K562 (cell line): ENCODE measurements around the gene WT1. TPM values are rescaled to one million over a fixed set of nuclear protein-coding genes. Genes with fewer than 3 reads are reported as not detected.

Source experiments
- ATAC-seq: fragments of 200-7000 bp; cut with Tn5 transposase; 3 replicates; pipeline ENCODE4 v1.9.1; 2020; ENCODE audit warnings: moderate library complexity
- BruUV-seq: library from RNA; stranded (reverse); fragments of 400-500 nt; replicated peaks from 2 replicates; lab custom pipeline; 2021; lab: Mats Ljungman, UMichigan
- CTCF ChIA-PET: fragments of 300-600 bp; formaldehyde crosslinking; extraction: SDS; loops from one replicate; lab custom pipeline; 2021; ENCODE audit warnings: low intra/inter-chr PET ratio; lab: Yijun Ruan, JAX
- POLR2A ChIA-PET: fragments of 300-600, 350-650 bp; sonication (Branson Sonifier 250); formaldehyde crosslinking; extraction: SDS; loops from one replicate; lab custom pipeline; 2021; ENCODE audit warnings: antibody characterized with exemption, inconsistent platforms; lab: Yijun Ruan, JAX
- DNase-seq, 4 experiments: peaks; one replicate each; pipeline versions ENCODE4 v3.0.0 to v3.0.0-alpha.2; 2011 to 2018; ENCODE audit warnings: low spot score in 3 of 4, mixed read lengths in 3 of 4; ENCODE audit errors: extremely low read depth in 1 of 4
- FAIRE-seq: peaks from 2 replicates; lab custom pipeline; 2011; peaks lifted over from hg19 to GRCh38; lab: Jason Lieb, UNC
- H2AFZ ChIP-seq: 2 replicates; pipeline ENCODE4 v1.6.0; 2011; ENCODE audit warnings: low read depth, low read length, control low read depth, inconsistent platforms
- H3K27ac ChIP-seq: fragments of 200-600 bp; 3 replicates; pipeline ENCODE4 v1.8.0; 2011; ENCODE audit warnings: low read depth, mild to moderate bottlenecking, control low read depth, inconsistent platforms, low read length, moderate library complexity, mixed read lengths; ENCODE audit errors: extremely low read depth
- H3K27me3 ChIP-seq, 2 experiments: fragments of 300-600 bp in 1 of 2; 2 replicates in 1 of 2; 3 replicates in 1 of 2; pipeline versions ENCODE4 v1.6.0 to v1.8.0; 2011; ENCODE audit warnings: inconsistent platforms in 2 of 2, low read length in 2 of 2, mild to moderate bottlenecking in 1 of 2, mixed read lengths in 1 of 2, moderate library complexity in 1 of 2; ENCODE audit not compliant: control insufficient read depth in 2 of 2, insufficient read depth in 2 of 2
- H3K36me3 ChIP-seq: fragments of 300-600 bp; 3 replicates; pipeline ENCODE4 v1.8.0; 2011; ENCODE audit warnings: mild to moderate bottlenecking, low read length, inconsistent platforms; ENCODE audit not compliant: control insufficient read depth, insufficient read depth
- H3K4me1 ChIP-seq, 2 experiments: fragments of 200-600 bp in 1 of 2; replicated peaks in 1 of 2; 2 replicates in 1 of 2; 3 replicates in 1 of 2; pipeline versions ENCODE4 v1.5.1 to v1.8.0; 2011; ENCODE audit warnings: inconsistent platforms in 2 of 2, low read length in 2 of 2, mild to moderate bottlenecking in 1 of 2, mixed read lengths in 1 of 2, moderate library complexity in 1 of 2; ENCODE audit not compliant: control insufficient read depth in 2 of 2, insufficient read depth in 2 of 2
- H3K4me2 ChIP-seq: 2 replicates; pipeline ENCODE4 v1.6.1; 2011; ENCODE audit warnings: low read length, control low read depth, inconsistent platforms, mixed read lengths; ENCODE audit not compliant: insufficient read depth
- H3K4me3 ChIP-seq: fragments of 200-600 bp; sonication (generic), shearing (Covaris generic); 2 replicates; pipeline ENCODE4 v1.5.1; 2016; ENCODE audit warnings: control low read depth, inconsistent platforms
- H3K79me2 ChIP-seq: fragments of 200-600 bp; 3 replicates; pipeline ENCODE4 v1.8.0; 2011; ENCODE audit warnings: low read length, inconsistent platforms; ENCODE audit not compliant: control insufficient read depth, insufficient read depth
- H3K9ac ChIP-seq, 2 experiments: 2 replicates each; pipeline versions ENCODE4 v1.6.0 to v1.6.1; 2011; ENCODE audit warnings: low read depth in 2 of 2, low read length in 2 of 2, control low read depth in 1 of 2, inconsistent platforms in 1 of 2, mild to moderate bottlenecking in 1 of 2, mixed read lengths in 1 of 2; ENCODE audit not compliant: insufficient read depth in 1 of 2
- H3K9me1 ChIP-seq: one replicate; pipeline ENCODE4 v1.6.0; 2011; ENCODE audit warnings: inconsistent platforms, mild to moderate bottlenecking, low read length, moderate library complexity; ENCODE audit not compliant: control insufficient read depth, insufficient read depth
- H3K9me3 ChIP-seq: replicated peaks from 2 replicates; pipeline ENCODE4 v1.5.1; 2011; ENCODE audit warnings: low read depth, low read length, inconsistent platforms; ENCODE audit not compliant: control insufficient read depth, insufficient read depth
- H4K20me1 ChIP-seq: replicated peaks from 2 replicates; pipeline ENCODE4 v1.6.1; 2011; ENCODE audit warnings: low read length, inconsistent platforms, mixed read lengths; ENCODE audit not compliant: control insufficient read depth, insufficient read depth
- CHD1 ChIP-seq: fragments of 200-600 bp; sonication (generic); IDR thresholded peaks from one replicate; pipeline ENCODE4 v1.6.1; 2012; ENCODE audit warnings: mild to moderate bottlenecking, moderate library complexity, low read length, inconsistent platforms
- L3MBTL2 ChIP-seq: fragments of 450-650 bp; IDR thresholded peaks from 2 replicates; pipeline ENCODE4 v1.6.1; 2016; ENCODE audit warnings: mild to moderate bottlenecking, moderate library complexity
- POLR2B ChIP-seq: fragments of 450-650 bp; IDR thresholded peaks from 2 replicates; pipeline ENCODE4 v1.6.1; 2018; ENCODE audit warnings: low read depth; ENCODE audit not compliant: partially characterized antibody
- SAFB ChIP-seq: fragments of 200-400 bp; formaldehyde crosslinking; IDR thresholded peaks from 2 replicates; pipeline ENCODE4 v1.6.1; 2017; ENCODE audit warnings: low read depth, low read length, borderline replicate concordance
- WGBS: fragments of 100-300 bp; shearing (Covaris generic); methylation state at CpG from one replicate; pipeline ENCODE4 v1.1.6; 2016; ENCODE audit warnings: low coverage, mixed read lengths; ENCODE audit not compliant: insufficient coverage; ENCODE audit errors: missing lambda C conversion rate; 5-methylcytosine and 5-hydroxymethylcytosine counted together
- in situ Hi-C: fragments of 300-500 bp; cut with MboI; formaldehyde crosslinking; loops from 4 replicates; pipeline ENCODE4 v1.15.0; 2018; ENCODE audit warnings: inconsistent platforms, mixed read lengths
- intact Hi-C: fragments of 100-400 bp; cut with micrococcal nuclease; formaldehyde crosslinking; loops from 2 replicates; pipeline ENCODE4 v1.14.2; 2022
- polyA plus RNA-seq, 8 experiments: library from polyadenylated mRNA; depleted of rRNA in 4 of 8; stranded (reverse) in 5 of 8; unstranded in 3 of 8; fragments of >200 nt; fragmentation: Nextera tagmentation in 2 of 8; fragmentation: Illumina TruSeq in 1 of 8; extraction: Ambion mirVana in 2 of 8; extraction: Trizol in 1 of 8; gene quantifications; 2 replicates each; pipeline versions ENCODE4 v1.2.1 to v1.2.3, GENCODE V29; 2011 to 2014; ENCODE audit warnings: inconsistent platforms in 1 of 8, missing spikeins in 1 of 8
- total RNA-seq, 7 experiments: library from RNA; depleted of rRNA in 6 of 7; stranded (reverse); fragments of >200 nt in 6 of 7; fragmentation: Illumina TruSeq in 2 of 7; extraction: Trizol in 2 of 7; gene quantifications; 2 replicates each; pipeline versions ENCODE4 v1.2.1 to v1.2.3, GENCODE V29; 2011 to 2021; ENCODE audit warnings: low replicate concordance in 1 of 7
- TF ChIP-seq, protein P1 (sequence below): fragments of 450-650 bp; IDR thresholded peaks from 2 replicates; pipeline ENCODE4 v1.6.1; 2018; ENCODE audit not compliant: partially characterized antibody
- TF ChIP-seq, protein P2 (sequence below): fragments of 250-450 bp; sonication (Bioruptor Pico); IDR thresholded peaks from 2 replicates; pipeline ENCODE4 v1.4.0; 2020; ENCODE audit warnings: mild to moderate bottlenecking

The WT1 gene
- total and polyA plus RNA-seq, 9 of the 15 experiments (the other 6 are each of a cell fraction or from before 2014, with no cell fraction given) = 7.1 to 33.8 (median 19.4) TPM

DNA sequence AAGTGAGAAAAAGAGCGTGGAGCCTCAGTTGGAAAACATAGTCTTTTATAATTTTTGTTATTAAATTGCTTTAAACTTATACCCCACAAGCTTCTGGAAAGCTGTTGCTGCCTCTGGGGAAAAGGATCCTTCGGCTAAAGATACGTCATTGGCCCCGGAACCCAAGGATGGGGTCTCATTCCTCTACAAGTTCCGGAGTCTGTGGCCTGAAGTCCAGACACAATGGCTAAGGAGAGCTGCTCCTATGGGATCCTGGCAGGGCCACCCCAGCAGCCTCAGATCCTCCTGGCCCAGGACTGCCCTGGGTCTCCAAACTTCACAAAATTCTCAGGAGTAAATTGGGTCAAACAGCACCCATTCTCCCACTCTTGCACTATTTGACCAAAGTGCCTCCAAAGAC lies 5.9 kb downstream of the WT1 start (continued):
- TF ChIP-seq, protein P1, sequence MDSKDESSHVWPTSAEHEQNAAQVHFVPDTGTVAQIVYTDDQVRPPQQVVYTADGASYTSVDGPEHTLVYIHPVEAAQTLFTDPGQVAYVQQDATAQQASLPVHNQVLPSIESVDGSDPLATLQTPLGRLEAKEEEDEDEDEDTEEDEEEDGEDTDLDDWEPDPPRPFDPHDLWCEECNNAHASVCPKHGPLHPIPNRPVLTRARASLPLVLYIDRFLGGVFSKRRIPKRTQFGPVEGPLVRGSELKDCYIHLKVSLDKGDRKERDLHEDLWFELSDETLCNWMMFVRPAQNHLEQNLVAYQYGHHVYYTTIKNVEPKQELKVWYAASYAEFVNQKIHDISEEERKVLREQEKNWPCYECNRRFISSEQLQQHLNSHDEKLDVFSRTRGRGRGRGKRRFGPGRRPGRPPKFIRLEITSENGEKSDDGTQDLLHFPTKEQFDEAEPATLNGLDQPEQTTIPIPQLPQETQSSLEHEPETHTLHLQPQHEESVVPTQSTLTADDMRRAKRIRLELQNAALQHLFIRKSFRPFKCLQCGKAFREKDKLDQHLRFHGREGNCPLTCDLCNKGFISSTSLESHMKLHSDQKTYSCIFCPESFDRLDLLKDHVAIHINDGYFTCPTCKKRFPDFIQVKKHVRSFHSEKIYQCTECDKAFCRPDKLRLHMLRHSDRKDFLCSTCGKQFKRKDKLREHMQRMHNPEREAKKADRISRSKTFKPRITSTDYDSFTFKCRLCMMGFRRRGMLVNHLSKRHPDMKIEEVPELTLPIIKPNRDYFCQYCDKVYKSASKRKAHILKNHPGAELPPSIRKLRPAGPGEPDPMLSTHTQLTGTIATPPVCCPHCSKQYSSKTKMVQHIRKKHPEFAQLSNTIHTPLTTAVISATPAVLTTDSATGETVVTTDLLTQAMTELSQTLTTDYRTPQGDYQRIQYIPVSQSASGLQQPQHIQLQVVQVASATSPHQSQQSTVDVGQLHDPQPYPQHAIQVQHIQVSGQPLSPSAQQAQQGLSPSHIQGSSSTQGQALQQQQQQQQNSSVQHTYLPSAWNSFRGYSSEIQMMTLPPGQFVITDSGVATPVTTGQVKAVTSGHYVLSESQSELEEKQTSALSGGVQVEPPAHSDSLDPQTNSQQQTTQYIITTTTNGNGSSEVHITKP = no peak
- TF ChIP-seq CHD1 (no peak), POLR2B (no peak), L3MBTL2 (no peak)

DNA sequence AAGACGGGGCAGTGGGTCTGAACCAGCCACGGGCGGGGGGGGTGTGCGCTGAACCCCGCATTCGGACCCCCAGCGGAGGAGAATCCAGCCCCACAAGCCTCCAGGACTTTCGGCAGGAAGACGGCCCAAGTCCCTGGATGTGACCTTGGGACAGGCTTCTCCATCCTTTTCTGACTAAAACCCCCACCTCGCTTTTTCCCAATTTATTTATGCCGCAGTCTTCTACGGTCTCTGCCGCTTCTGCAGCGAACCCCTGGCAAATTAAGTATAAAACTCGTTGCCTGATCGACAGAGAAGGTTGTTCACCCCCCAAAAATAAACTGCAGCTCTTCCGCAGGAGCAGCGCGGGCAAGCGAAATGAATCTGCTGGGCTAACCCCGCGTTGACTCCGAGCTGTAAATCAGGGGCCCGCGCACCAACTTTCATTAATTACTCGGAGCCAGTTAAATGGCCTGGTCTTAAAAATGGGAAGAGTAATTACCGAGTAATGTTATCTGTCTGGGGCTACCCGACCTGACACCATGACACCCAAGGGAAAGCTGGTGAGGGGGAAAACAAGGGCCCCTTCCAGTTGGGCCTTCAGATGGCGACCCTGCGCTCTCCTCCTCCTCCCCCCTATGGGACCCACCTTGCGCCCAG lies 6.6 kb downstream of the WT1 start:
- ChIA-PET CTCF (no interaction called here), POLR2A (interaction anchor here (1.6 kb wide), 1 partner anchor 8 kb away, joined by 7 read pairs; no protein-coding TSS in a partner anchor)
- no peak for FAIRE-seq
- Histone ChIP-seq H3K79me2 (peaks cover 90% of the 10 kb centered on the region), H4K20me1 (no peaks in the 10 kb centered on the region), H3K9ac (no peak overlapping the region), H3K27me3 (no peaks in the 10 kb centered on the region), H3K9me3 (peaks cover 8% of the 10 kb centered on the region; the same call in 1 of the 2 replicates), H3K4me2 (no peak overlapping the region), H3K4me3 (no peak overlapping the region), H3K9me1 (no peaks in the 10 kb centered on the region), H3K36me3 (peaks cover 76% of the 10 kb centered on the region), H3K27ac (no peak overlapping the region), H2AFZ (no peak overlapping the region), H3K4me1 (peaks cover 23 to 47% of the 10 kb centered on the region in 2 experiments; a peak in 4 of 5 replicates)
- no peak for ATAC-seq
- intact Hi-C loops = no loop called here
- DNase-seq = no peak
- 98% methylated on average over 29 of the region's 31 CpGs for WGBS
- no TSS peak for BruUV-seq
- in situ Hi-C loops = no loop called here
- TF ChIP-seq SAFB = no peak
- TF ChIP-seq, protein P2, sequence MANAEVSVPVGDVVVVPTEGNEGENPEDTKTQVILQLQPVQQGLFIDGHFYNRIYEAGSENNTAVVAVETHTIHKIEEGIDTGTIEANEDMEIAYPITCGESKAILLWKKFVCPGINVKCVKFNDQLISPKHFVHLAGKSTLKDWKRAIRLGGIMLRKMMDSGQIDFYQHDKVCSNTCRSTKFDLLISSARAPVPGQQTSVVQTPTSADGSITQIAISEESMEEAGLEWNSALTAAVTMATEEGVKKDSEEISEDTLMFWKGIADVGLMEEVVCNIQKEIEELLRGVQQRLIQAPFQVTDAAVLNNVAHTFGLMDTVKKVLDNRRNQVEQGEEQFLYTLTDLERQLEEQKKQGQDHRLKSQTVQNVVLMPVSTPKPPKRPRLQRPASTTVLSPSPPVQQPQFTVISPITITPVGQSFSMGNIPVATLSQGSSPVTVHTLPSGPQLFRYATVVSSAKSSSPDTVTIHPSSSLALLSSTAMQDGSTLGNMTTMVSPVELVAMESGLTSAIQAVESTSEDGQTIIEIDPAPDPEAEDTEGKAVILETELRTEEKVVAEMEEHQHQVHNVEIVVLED (CRISPR knock-in tag) = no peak
